ENCODE data around the gene GINS3. TPM values are rescaled to one million over a fixed set of nuclear protein-coding genes. Genes with fewer than 3 reads are reported as not detected.

Gene GINS3
- total RNA-seq = 4.1 TPM

DNA sequence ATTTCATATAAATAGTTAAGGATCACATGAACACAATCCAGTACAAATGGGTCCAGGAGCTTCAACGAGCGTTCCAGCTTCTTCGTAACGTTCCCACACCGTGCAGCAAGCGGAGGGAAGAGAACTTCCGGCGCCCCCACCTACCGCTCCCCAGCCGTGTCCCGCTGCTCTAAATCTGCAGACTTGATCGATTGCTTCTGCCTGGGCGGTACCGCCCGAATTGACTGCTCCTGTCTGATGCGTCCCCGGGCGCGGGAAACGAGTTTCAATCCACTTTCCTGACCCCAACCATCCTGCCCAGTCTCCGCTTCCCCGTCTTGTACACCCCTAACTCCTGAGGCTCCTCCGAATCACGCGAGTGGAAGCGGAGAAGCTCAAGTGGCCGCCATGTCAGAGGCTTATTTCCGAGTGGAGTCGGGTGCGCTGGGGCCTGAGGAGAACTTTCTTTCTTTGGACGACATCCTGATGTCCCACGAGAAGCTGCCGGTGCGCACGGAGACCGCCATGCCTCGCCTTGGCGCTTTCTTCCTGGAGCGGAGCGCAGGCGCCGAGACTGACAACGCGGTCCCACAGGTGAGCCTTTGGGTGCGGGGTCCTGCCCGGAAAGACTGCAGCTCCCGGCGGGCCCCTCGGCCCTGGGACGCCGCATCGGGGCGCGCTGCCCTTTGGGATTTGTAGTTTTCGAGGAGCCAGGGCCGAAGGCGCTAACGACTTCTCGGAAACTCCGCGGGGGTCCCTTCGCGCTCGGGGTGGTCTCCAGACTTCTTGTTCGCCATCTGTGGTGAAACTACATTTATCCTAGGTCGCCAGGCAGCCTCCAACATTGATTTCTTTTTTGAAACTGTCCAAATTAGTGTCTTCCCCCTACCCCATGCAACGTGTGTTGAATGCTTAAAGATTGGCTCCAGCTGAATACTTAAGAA is at the start of gene GINS3:
Gene GINS3, plus strand, starts transcription at position 257 of the 923 bp plus-strand sequence. Its CDS starts 131 bp downstream, at position 388.

Small RNA genes within 50 kb of the gene (small RNA-seq; reads per million reads assigned to genes)
- gene RNU6-1110P (ENCODE audit: low replicate concordance) (not detected), gene RNU6-269P (ENCODE audit: low replicate concordance) (not detected)

Other genes with a start within 250 kb of the GINS3 start
- gene CSNK2A2, start 194.4 kb upstream of the GINS3 start, total RNA-seq = 37.9 TPM
- gene PRSS54, start 97.4 kb upstream of the GINS3 start, total RNA-seq = not detected
- gene NDRG4, start 107.7 kb downstream of the GINS3 start, total RNA-seq = 304 TPM
- 47.0 TPM for gene SETD6, start 123.0 kb downstream of the GINS3 start, total RNA-seq
- 157 TPM for gene CNOT1, start 237.4 kb downstream of the GINS3 start, total RNA-seq